ENCODE data around the gene ARHGAP42.
A peak's percentile ranks its signal among the peaks of the same experiment; 100 is the strongest.

The ARHGAP42 gene

GRCh38 chr11:100957499-100957898 is 270.4 kb downstream of the ARHGAP42 start:
- H3K9me3 ChIP-seq (ENCODE audit: control insufficient read depth in 5 of 5, low read length in 5 of 5) = no peaks in the 10 kb centered on the region
- H3K9ac ChIP-seq (ENCODE audit: low read length in 5 of 5) = no peak overlapping the region
- no peak overlapping the region for H3K27ac ChIP-seq (ENCODE audit: low read depth, low read length)
- peaks cover 0 to 14% (median 0%) of the 10 kb centered on the region in 5 donors for H3K4me1 ChIP-seq (ENCODE audit: control insufficient read depth in 5 of 5, insufficient read depth in 5 of 5, low read length in 5 of 5)
- peaks cover 0 to 21% (median 8%) of the 10 kb centered on the region in 5 donors for H3K36me3 ChIP-seq (ENCODE audit: control insufficient read depth in 5 of 5, insufficient read depth in 5 of 5, low read length in 5 of 5)
- H3K27me3 ChIP-seq (ENCODE audit: control insufficient read depth in 5 of 5, insufficient read depth in 4 of 5, low read length in 5 of 5) = no peaks in the 10 kb centered on the region
- H3K4me3 ChIP-seq (ENCODE audit: low read depth in 1 of 5, low read length in 5 of 5) = no peak overlapping the region

- Histone ChIP-seq H3K36me3 (ENCODE audit: control insufficient read depth in 5 of 5, insufficient read depth in 5 of 5, low read length in 5 of 5) (peaks cover 5 to 26% (median 13%) of the 10 kb centered on the region in 5 donors), H3K27ac (ENCODE audit: low read depth, low read length) (no peak overlapping the region), H3K4me3 (ENCODE audit: low read depth in 1 of 5, low read length in 5 of 5) (no peak overlapping the region), H3K9ac (ENCODE audit: low read length in 5 of 5) (no peak overlapping the region), H3K27me3 (ENCODE audit: control insufficient read depth in 5 of 5, insufficient read depth in 4 of 5, low read length in 5 of 5) (no peaks in the 10 kb centered on the region), H3K4me1 (ENCODE audit: control insufficient read depth in 5 of 5, insufficient read depth in 5 of 5, low read length in 5 of 5) (peaks cover 0 to 32% (median 6%) of the 10 kb centered on the region in 5 donors), H3K9me3 (ENCODE audit: control insufficient read depth in 5 of 5, low read length in 5 of 5) (peaks cover 0 to 4% (median 0%) of the 10 kb centered on the region in 5 donors)
Measured at GRCh38 chr11:100961633-100962032, 274.5 kb downstream of the ARHGAP42 start.

- Histone ChIP-seq H3K27me3 (ENCODE audit: control insufficient read depth in 5 of 5, insufficient read depth in 4 of 5, low read length in 5 of 5) (no peaks in the 10 kb centered on the region), H3K4me3 (ENCODE audit: low read depth in 1 of 5, low read length in 5 of 5) (no peak overlapping the region), H3K27ac (ENCODE audit: low read depth, low read length) (no peak overlapping the region), H3K9ac (ENCODE audit: low read length in 5 of 5) (no peak overlapping the region), H3K36me3 (ENCODE audit: control insufficient read depth in 5 of 5, insufficient read depth in 5 of 5, low read length in 5 of 5) (peaks cover 5 to 36% (median 17%) of the 10 kb centered on the region in 5 donors), H3K9me3 (ENCODE audit: control insufficient read depth in 5 of 5, low read length in 5 of 5) (peaks cover 0 to 4% (median 2%) of the 10 kb centered on the region in 5 donors), H3K4me1 (ENCODE audit: control insufficient read depth in 5 of 5, insufficient read depth in 5 of 5, low read length in 5 of 5) (peaks cover 0 to 32% (median 6%) of the 10 kb centered on the region in 5 donors)
Measured at GRCh38 chr11:100963375-100963774, 276.3 kb downstream of the ARHGAP42 start.

DNA sequence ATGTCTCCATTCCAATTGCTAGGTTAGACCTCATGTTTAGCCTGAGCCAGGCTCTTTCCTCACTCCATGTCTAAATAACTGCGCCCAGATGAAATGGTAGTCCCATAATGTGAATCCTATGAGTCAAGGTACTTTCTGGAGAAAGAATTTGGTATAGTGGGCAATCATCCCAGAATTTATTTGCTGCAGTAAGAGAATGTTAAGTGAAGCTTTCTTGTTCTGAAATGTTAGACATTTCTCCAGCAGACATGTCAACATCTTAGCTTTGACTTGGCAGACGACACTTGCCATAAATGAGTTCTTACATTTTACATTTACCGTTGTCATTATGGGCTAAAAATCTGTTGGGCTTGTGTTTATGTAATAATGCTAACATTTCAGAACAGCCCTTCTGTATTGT is 277.3 kb downstream of the ARHGAP42 start:
- peaks cover 5 to 43% (median 17%) of the 10 kb centered on the region in 5 donors for H3K36me3 ChIP-seq (ENCODE audit: control insufficient read depth in 5 of 5, insufficient read depth in 5 of 5, low read length in 5 of 5)
- no peaks in the 10 kb centered on the region for H3K27me3 ChIP-seq (ENCODE audit: control insufficient read depth in 5 of 5, insufficient read depth in 4 of 5, low read length in 5 of 5)
- no peak overlapping the region for H3K4me3 ChIP-seq (ENCODE audit: low read depth in 1 of 5, low read length in 5 of 5)
- H3K9ac ChIP-seq (ENCODE audit: low read length in 5 of 5) = no peak overlapping the region
- peaks cover 0 to 7% (median 4%) of the 10 kb centered on the region in 5 donors for H3K9me3 ChIP-seq (ENCODE audit: control insufficient read depth in 5 of 5, low read length in 5 of 5)
- peak overlapping the region; percentile 0 for H3K27ac ChIP-seq (ENCODE audit: low read depth, low read length)
- peaks cover 0 to 22% (median 3%) of the 10 kb centered on the region in 5 donors for H3K4me1 ChIP-seq (ENCODE audit: control insufficient read depth in 5 of 5, insufficient read depth in 5 of 5, low read length in 5 of 5)

GRCh38 chr11:100965346-100965745 is 278.3 kb downstream of the ARHGAP42 start:
- Histone ChIP-seq H3K36me3 (ENCODE audit: control insufficient read depth in 5 of 5, insufficient read depth in 5 of 5, low read length in 5 of 5) (peaks cover 5 to 43% (median 17%) of the 10 kb centered on the region in 5 donors), H3K9ac (ENCODE audit: low read length in 5 of 5) (no peak overlapping the region), H3K27ac (ENCODE audit: low read depth, low read length) (no peak overlapping the region), H3K4me3 (ENCODE audit: low read depth in 1 of 5, low read length in 5 of 5) (no peak overlapping the region), H3K4me1 (ENCODE audit: control insufficient read depth in 5 of 5, insufficient read depth in 5 of 5, low read length in 5 of 5) (peaks cover 0 to 19% (median 3%) of the 10 kb centered on the region in 5 donors), H3K9me3 (ENCODE audit: control insufficient read depth in 5 of 5, low read length in 5 of 5) (peaks cover 0 to 7% (median 4%) of the 10 kb centered on the region in 5 donors), H3K27me3 (ENCODE audit: control insufficient read depth in 5 of 5, insufficient read depth in 4 of 5, low read length in 5 of 5) (no peaks in the 10 kb centered on the region)

DNA sequence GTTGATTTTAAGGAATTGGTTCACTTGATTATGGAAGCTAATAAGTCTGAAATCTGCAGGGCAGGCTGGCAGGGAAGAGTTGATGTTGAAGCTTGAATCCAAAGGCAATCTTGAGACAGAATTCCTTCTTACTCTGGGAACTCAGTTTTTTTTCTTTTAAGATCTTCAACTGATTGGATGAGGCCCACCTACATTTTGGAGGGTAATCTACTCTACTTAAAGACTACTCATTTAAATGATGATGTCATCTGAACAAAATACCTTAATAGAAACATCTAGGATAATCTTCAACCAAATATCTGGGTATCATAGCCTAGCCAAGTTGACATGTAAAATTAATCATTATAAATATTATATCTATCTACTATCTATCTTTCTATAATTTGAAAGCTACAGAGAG is 279.3 kb downstream of the ARHGAP42 start:
- Histone ChIP-seq H3K4me3 (ENCODE audit: low read depth in 1 of 5, low read length in 5 of 5) (no peak overlapping the region), H3K9ac (ENCODE audit: low read length in 5 of 5) (no peak overlapping the region), H3K27me3 (ENCODE audit: control insufficient read depth in 5 of 5, insufficient read depth in 4 of 5, low read length in 5 of 5) (no peaks in the 10 kb centered on the region), H3K36me3 (ENCODE audit: control insufficient read depth in 5 of 5, insufficient read depth in 5 of 5, low read length in 5 of 5) (peaks cover 5 to 36% (median 16%) of the 10 kb centered on the region in 5 donors), H3K9me3 (ENCODE audit: control insufficient read depth in 5 of 5, low read length in 5 of 5) (peaks cover 0 to 7% (median 4%) of the 10 kb centered on the region in 5 donors), H3K27ac (ENCODE audit: low read depth, low read length) (no peak overlapping the region), H3K4me1 (ENCODE audit: control insufficient read depth in 5 of 5, insufficient read depth in 5 of 5, low read length in 5 of 5) (peaks cover 0 to 24% (median 5%) of the 10 kb centered on the region in 5 donors)

GRCh38 chr11:100969008-100969407 is 281.9 kb downstream of the ARHGAP42 start:
- no peak overlapping the region for H3K9ac ChIP-seq (ENCODE audit: low read length in 5 of 5)

GRCh38 chr11:100970283-100971164 is 283.4 kb downstream of the ARHGAP42 start:
- H3K9me3 ChIP-seq (ENCODE audit: control insufficient read depth in 5 of 5, low read length in 5 of 5) = peaks cover 0 to 7% (median 0%) of the 10 kb centered on the region in 5 donors
- H3K4me3 ChIP-seq (ENCODE audit: low read depth in 1 of 5, low read length in 5 of 5) = no peak overlapping the region
- H3K27ac ChIP-seq (ENCODE audit: low read depth, low read length) = no peak overlapping the region
- peaks cover 0 to 8% (median 4%) of the 10 kb centered on the region in 5 donors for H3K4me1 ChIP-seq (ENCODE audit: control insufficient read depth in 5 of 5, insufficient read depth in 5 of 5, low read length in 5 of 5)
- no peak overlapping the region for H3K9ac ChIP-seq (ENCODE audit: low read length in 5 of 5)
- H3K27me3 ChIP-seq (ENCODE audit: control insufficient read depth in 5 of 5, insufficient read depth in 4 of 5, low read length in 5 of 5) = no peaks in the 10 kb centered on the region
- H3K36me3 ChIP-seq (ENCODE audit: control insufficient read depth in 5 of 5, insufficient read depth in 5 of 5, low read length in 5 of 5) = peaks cover 12 to 32% (median 19%) of the 10 kb centered on the region in 5 donors

More at GRCh38 chr11:100969008-100969407, 281.9 kb downstream of the ARHGAP42 start:
- H3K27me3 ChIP-seq (ENCODE audit: control insufficient read depth in 5 of 5, insufficient read depth in 4 of 5, low read length in 5 of 5) = no peaks in the 10 kb centered on the region
- no peak overlapping the region for H3K27ac ChIP-seq (ENCODE audit: low read depth, low read length)
- H3K36me3 ChIP-seq (ENCODE audit: control insufficient read depth in 5 of 5, insufficient read depth in 5 of 5, low read length in 5 of 5) = peaks cover 3 to 34% (median 11%) of the 10 kb centered on the region in 5 donors
- H3K9me3 ChIP-seq (ENCODE audit: control insufficient read depth in 5 of 5, low read length in 5 of 5) = peaks cover 0 to 7% (median 4%) of the 10 kb centered on the region in 5 donors
- no peak overlapping the region for H3K4me3 ChIP-seq (ENCODE audit: low read depth in 1 of 5, low read length in 5 of 5)
- peaks cover 0 to 18% (median 4%) of the 10 kb centered on the region in 5 donors for H3K4me1 ChIP-seq (ENCODE audit: control insufficient read depth in 5 of 5, insufficient read depth in 5 of 5, low read length in 5 of 5)

DNA sequence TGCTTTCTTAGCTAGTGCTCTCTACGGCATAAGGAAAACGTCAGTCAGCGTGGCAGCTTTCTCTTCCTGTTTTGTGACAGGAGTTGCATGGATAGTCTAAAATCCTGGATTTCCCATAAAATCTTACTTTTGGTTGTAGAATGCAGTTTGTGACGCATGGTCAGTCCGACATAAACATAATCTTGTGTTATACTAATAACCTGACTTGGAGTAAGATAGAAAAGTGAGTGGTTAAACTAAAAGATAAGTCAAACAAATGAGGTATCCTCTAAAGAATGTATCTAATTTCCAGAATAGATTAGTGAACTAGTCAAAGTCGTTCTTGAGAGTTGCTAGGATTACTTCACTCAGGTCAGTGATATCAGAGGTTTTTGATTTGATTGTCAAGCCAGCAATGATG is 285.0 kb downstream of the ARHGAP42 start:
- peaks cover 27 to 34% (median 33%) of the 10 kb centered on the region in 5 donors for H3K36me3 ChIP-seq (ENCODE audit: control insufficient read depth in 5 of 5, insufficient read depth in 5 of 5, low read length in 5 of 5)
- no peak overlapping the region for H3K27ac ChIP-seq (ENCODE audit: low read depth, low read length)
- H3K9me3 ChIP-seq (ENCODE audit: control insufficient read depth in 5 of 5, low read length in 5 of 5) = peaks cover 0 to 7% (median 0%) of the 10 kb centered on the region in 5 donors
- H3K4me1 ChIP-seq (ENCODE audit: control insufficient read depth in 5 of 5, insufficient read depth in 5 of 5, low read length in 5 of 5) = peaks cover 0 to 8% (median 4%) of the 10 kb centered on the region in 5 donors
- no peak overlapping the region for H3K4me3 ChIP-seq (ENCODE audit: low read depth in 1 of 5, low read length in 5 of 5)
- H3K27me3 ChIP-seq (ENCODE audit: control insufficient read depth in 5 of 5, insufficient read depth in 4 of 5, low read length in 5 of 5) = no peaks in the 10 kb centered on the region
- H3K9ac ChIP-seq (ENCODE audit: low read length in 5 of 5) = no peak overlapping the region

- H3K27ac ChIP-seq (ENCODE audit: low read depth, low read length) = no peak overlapping the region
- H3K9me3 ChIP-seq (ENCODE audit: control insufficient read depth in 5 of 5, low read length in 5 of 5) = no peaks in the 10 kb centered on the region
- H3K27me3 ChIP-seq (ENCODE audit: control insufficient read depth in 5 of 5, insufficient read depth in 4 of 5, low read length in 5 of 5) = no peaks in the 10 kb centered on the region
- H3K4me3 ChIP-seq (ENCODE audit: low read depth in 1 of 5, low read length in 5 of 5) = no peak overlapping the region
- no peaks in the 10 kb centered on the region for H3K4me1 ChIP-seq (ENCODE audit: control insufficient read depth in 5 of 5, insufficient read depth in 5 of 5, low read length in 5 of 5)
- H3K36me3 ChIP-seq (ENCODE audit: control insufficient read depth in 5 of 5, insufficient read depth in 5 of 5, low read length in 5 of 5) = peaks cover 33 to 49% (median 38%) of the 10 kb centered on the region in 5 donors
- H3K9ac ChIP-seq (ENCODE audit: low read length in 5 of 5) = no peak overlapping the region
Measured at GRCh38 chr11:100978442-100978841, 291.4 kb downstream of the ARHGAP42 start.
